HG03025 (cell line): ENCODE measurements around the gene C21orf58.

Experiments used
- ATAC-seq: cut with Tn5 transposase; IDR thresholded peaks from one replicate; pipeline ENCODE4 v1.9.1; 2021; ENCODE audit warnings: mild to moderate bottlenecking, moderate library complexity; ENCODE audit not compliant: unreplicated experiment, low FRiP score

C21orf58 gene

GRCh38 chr21:46265736-46266525 is 57.7 kb downstream of the C21orf58 start:
- no peak for ATAC-seq

DNA sequence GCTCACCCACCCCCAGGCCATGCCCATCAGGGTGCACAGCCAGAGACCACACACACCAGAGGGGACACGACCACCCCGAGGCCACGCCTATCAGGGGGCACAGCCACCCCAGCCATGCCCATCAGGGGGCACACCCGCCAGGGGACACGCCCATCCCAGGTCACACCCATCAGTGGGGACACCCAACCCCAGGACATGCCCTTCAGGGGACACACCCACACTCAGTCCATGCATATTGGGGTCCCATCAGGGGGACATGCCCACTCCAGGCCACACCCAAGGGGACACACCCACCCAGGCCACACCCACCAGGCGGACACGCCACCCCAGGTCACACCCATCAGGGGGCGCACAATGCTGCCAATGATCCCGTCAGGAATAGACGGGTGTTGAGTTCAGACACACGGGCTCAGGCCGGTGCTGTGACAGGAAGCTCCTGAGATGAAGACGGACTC is 59.0 kb downstream of the C21orf58 start:
- ATAC-seq: no peak

GRCh38 chr21:46264046-46264689 is 59.5 kb downstream of the C21orf58 start:
- ATAC-seq: no peak

GRCh38 chr21:46256501-46256994 is 67.1 kb downstream of the C21orf58 start:
- no peak for ATAC-seq

DNA sequence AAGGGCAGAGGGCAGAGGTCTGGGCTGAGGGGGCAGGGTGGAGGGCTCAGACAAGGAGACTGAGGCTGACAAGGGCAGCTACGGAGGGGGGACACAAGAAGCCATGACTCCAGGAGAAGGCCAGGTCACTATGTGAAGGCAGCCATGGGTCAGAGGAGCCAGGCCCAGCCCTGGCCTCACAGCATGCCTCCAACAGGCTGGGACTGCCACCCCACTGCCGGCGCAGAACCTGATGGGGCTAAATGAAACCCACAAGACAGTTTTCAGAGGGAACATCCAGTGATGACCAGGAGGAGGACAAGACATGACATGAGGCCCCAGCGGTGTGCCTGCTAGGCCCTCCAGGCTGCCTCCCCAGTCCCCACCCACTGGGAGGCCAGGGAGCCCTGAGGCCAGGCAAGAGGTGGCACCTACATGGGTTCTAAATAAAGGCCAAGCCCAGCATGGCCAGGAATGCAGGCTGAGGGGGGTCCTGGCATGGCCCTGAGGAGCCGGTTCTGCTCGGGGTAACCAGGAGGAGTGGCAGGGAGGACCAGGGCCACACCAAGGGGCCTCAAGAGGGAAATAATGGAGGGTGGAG is 67.8 kb downstream of the C21orf58 start:
- ATAC-seq: no peak

- no peak for ATAC-seq
These were observed 68.5 kb downstream of the C21orf58 start for GRCh38 chr21:46255166-46255565.

DNA sequence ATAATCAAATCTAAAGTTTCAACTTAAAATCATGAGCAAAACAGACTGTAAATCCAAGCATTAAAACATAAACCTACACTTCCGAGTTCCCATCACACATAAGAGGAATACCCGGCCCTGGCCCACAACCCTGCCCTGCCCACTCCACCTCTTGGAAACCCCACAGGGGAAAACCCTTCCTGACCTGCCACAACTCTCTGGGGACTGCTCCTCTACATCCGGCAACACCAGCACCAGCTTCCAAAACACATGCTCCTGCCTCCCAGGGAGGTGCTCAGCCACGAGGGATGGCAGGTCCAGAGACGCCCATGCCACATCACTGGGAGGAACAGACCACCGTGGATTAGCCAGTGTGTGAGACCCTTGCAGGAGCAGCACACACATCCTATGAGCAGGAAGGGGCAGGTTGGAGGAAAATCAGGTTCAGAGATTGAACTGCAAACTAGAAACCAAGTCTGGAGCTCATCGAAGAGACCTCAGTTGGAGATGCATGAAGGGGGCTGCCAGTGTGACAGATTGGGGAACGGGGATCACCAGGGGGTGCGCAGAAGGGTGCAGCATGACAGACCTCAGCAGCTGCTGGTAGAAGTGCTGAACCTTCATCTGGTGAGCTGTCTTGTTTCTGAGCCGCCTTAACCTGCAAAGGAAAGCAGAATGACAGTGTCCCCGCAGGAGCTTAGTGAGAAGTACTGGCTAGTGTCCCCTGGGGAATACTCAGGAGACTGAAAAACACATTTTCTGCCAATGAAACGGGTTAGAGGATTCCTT is 69.3 kb downstream of the C21orf58 start:
- no peak for ATAC-seq

DNA sequence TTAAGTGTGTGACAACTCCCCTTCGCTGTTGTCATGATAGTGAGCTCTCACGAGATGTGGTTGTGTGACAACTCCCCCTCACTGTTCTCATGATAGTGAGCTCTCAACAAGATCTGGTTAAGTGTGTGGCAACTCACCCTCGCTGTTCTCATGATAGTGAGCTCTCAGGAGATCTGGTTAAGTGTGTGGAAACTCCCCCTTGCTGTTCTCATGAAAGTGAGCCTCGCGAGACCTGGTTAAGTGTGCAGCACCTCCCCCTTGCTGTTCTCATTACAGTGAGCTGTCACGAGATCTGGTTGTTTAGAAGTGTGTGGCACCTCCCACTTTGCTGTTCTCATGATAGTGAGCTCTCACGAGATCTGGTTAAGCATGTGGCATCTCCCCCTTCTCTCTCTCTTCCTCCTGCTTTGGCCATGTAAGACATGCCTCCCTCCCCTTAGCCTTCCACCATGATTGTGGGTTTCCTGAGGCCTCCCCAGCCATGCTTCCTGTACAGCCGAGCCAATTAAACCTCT is 70.0 kb downstream of the C21orf58 start:
- no peak for ATAC-seq

GRCh38 chr21:46252840-46253239 is 70.8 kb downstream of the C21orf58 start:
- ATAC-seq: no peak
